Natural killer cell (primary cell): ENCODE data around the gene DEFB132. TPM values are rescaled to one million over a fixed set of nuclear protein-coding genes. Genes with fewer than 3 reads are reported as not detected.

Experiments used
- ATAC-seq, 3 donors: fragments of 150-1000 bp in 2 of 3; fragments of 200-7000 bp in 1 of 3; cut with Tn5 transposase; 1 replicate in 1 of 3; 2 replicates in 2 of 3; pipeline ENCODE4 v1.10.0; 2021; ENCODE audit warnings: mild to moderate bottlenecking in 2 of 3, moderate library complexity in 2 of 3
- DNase-seq, 2 donors: peaks; one replicate each; pipeline versions ENCODE4 v3.0.0 to v3.0.0-alpha.2; 2013 to 2021; ENCODE audit warnings: mixed read lengths in 1 of 2
- H3K27ac ChIP-seq: one replicate; pipeline ENCODE4 v1.5.1; 2013; ENCODE audit warnings: mild to moderate bottlenecking, low read length
- H3K27me3 ChIP-seq: one replicate; pipeline ENCODE4 v1.6.1; 2013; ENCODE audit warnings: low read length; ENCODE audit not compliant: control insufficient read depth, insufficient read depth
- H3K36me3 ChIP-seq: one replicate; pipeline ENCODE4 v1.6.1; 2013; ENCODE audit warnings: low read length; ENCODE audit not compliant: control insufficient read depth, insufficient read depth
- H3K4me1 ChIP-seq: one replicate; pipeline ENCODE4 v1.6.1; 2013; ENCODE audit warnings: low read length; ENCODE audit not compliant: control insufficient read depth, insufficient read depth
- H3K4me3 ChIP-seq: one replicate; pipeline ENCODE4 v1.5.1; 2013; ENCODE audit warnings: low read length
- H3K9me3 ChIP-seq: one replicate; pipeline ENCODE4 v1.6.1; 2013; ENCODE audit warnings: low read length; ENCODE audit not compliant: control insufficient read depth, insufficient read depth
- H3K27ac Mint-ChIP-seq, 2 donors: one replicate each; pipeline ENCODE4 v1.8.0; 2022; ENCODE audit warnings: mild to moderate bottlenecking in 2 of 2, mixed read lengths in 2 of 2, moderate library complexity in 1 of 2
- H3K27me3 Mint-ChIP-seq, 2 donors: one replicate each; pipeline ENCODE4 v1.8.0; 2022; ENCODE audit warnings: low read depth in 2 of 2, mixed read lengths in 2 of 2
- H3K36me3 Mint-ChIP-seq: one replicate; pipeline ENCODE4 v1.8.0; 2022; ENCODE audit warnings: mixed read lengths
- H3K4me1 Mint-ChIP-seq, 2 donors: one replicate each; pipeline ENCODE4 v1.8.0; 2022; ENCODE audit warnings: mixed read lengths in 2 of 2
- H3K4me3 Mint-ChIP-seq: one replicate; pipeline ENCODE4 v1.8.0; 2022; ENCODE audit warnings: mild to moderate bottlenecking, moderate library complexity, mixed read lengths
- H3K9me3 Mint-ChIP-seq, 2 donors: one replicate each; pipeline ENCODE4 v1.8.0; 2022; ENCODE audit warnings: mixed read lengths in 2 of 2
- WGBS: methylation state at CpG from one replicate; pipeline ENCODE4 v1.1.7; 2013; ENCODE audit warnings: missing lambda C conversion rate; ENCODE audit not compliant: insufficient coverage; 5-methylcytosine and 5-hydroxymethylcytosine counted together
- intact Hi-C: fragments of 100-400 bp; cut with micrococcal nuclease; formaldehyde crosslinking; loops from one replicate; pipeline ENCODE4 v1.14.2; 2022
- total RNA-seq, 4 donors: library from RNA; stranded (reverse); fragments of 120-200 nt in 1 of 4; gene quantifications; one replicate each; pipeline versions ENCODE4 v1.2.3 to v1.2.4, GENCODE V29; 2013 to 2022
- TF ChIP-seq, protein P1 (sequence below): fragments of 200-600 bp; IDR thresholded peaks from one replicate; pipeline ENCODE4 v1.8.0; 2022; ENCODE audit warnings: antibody characterized with exemption

Gene DEFB132
- total RNA-seq, 3 donors from 2014 or later (not counting 1 experiment from before 2014, with no cell fraction given), result not detected

DNA sequence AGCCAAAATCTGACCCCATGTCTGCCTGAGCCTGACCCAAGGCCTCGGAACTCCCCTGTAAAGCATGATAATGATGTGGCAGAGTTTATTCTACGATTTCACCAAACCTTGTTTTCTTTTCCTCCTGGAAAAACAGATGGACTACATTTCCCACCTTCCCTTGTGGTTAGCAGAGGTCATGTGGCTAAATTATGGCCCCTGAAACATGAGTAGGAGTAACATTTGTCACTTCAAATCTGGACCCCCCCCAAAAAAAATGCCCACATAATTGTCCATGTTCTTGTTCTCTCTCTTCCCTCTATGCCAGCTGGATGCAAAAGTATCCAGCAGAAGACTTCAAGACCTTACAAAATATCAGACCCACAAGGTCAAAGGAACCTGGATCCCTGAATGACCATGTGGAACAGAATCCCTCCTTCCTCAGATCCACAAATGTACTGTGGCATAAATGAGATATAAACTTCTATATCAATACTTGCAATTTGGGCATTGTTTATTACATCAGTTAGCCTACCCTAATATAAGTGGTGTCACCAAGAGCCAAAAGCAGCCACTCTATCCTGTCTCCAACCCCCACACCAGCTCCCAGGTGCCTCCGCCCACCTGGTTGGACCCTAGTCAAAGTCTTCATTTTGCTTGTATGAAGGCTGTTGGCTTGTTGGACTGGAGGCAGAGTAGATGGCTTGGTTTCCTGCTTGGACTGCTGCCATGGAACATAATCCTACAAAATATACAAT lies 31.6 kb downstream of the DEFB132 start:
- H3K27ac Mint-ChIP-seq, result no peak overlapping the region
- H3K36me3 ChIP-seq, result no peaks in the 10 kb centered on the region
- H3K27ac ChIP-seq, result no peak overlapping the region
- peaks cover 7 to 11% of the 10 kb centered on the region in 2 donors for H3K4me1 Mint-ChIP-seq
- H3K27me3 ChIP-seq, result no peaks in the 10 kb centered on the region
- no peak overlapping the region for H3K4me3 Mint-ChIP-seq
- no peaks in the 10 kb centered on the region for H3K9me3 ChIP-seq
- no peak for DNase-seq
- intact Hi-C loops, result no loop called here
- TF ChIP-seq, protein P1, sequence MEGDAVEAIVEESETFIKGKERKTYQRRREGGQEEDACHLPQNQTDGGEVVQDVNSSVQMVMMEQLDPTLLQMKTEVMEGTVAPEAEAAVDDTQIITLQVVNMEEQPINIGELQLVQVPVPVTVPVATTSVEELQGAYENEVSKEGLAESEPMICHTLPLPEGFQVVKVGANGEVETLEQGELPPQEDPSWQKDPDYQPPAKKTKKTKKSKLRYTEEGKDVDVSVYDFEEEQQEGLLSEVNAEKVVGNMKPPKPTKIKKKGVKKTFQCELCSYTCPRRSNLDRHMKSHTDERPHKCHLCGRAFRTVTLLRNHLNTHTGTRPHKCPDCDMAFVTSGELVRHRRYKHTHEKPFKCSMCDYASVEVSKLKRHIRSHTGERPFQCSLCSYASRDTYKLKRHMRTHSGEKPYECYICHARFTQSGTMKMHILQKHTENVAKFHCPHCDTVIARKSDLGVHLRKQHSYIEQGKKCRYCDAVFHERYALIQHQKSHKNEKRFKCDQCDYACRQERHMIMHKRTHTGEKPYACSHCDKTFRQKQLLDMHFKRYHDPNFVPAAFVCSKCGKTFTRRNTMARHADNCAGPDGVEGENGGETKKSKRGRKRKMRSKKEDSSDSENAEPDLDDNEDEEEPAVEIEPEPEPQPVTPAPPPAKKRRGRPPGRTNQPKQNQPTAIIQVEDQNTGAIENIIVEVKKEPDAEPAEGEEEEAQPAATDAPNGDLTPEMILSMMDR, result no peak
- H3K4me3 ChIP-seq, result no peak overlapping the region
- no peaks in the 10 kb centered on the region for H3K36me3 Mint-ChIP-seq
- H3K4me1 ChIP-seq, result peaks cover 17% of the 10 kb centered on the region
- H3K9me3 Mint-ChIP-seq, result no peaks in the 10 kb centered on the region
- no peaks in the 10 kb centered on the region for H3K27me3 Mint-ChIP-seq
- no peak for ATAC-seq
- WGBS, result 100% methylated on average over 2 of the region's 3 CpGs

DNA sequence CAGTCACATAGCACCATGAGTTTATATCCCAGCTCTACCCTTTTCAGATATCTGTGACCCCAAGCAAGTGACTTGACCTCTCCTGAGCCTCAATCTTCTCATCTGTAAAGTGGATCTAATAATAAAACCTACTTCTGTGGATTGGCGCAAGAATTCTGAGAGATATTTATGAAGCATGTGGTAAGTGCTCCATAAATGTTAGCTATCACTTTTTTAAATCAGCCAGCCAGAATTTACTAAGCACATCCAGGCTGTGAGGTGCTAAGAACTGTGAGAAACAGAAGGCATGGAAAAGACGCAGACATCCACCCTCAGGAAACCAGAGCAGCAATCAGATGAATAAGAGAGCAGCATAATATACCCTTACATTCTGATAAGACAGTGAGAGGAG lies 32.2 kb downstream of the DEFB132 start:
- DNase-seq (no peak), ATAC-seq (no peak)
- no peak overlapping the region for H3K27ac Mint-ChIP-seq
- H3K4me1 Mint-ChIP-seq, result peaks cover 7 to 11% of the 10 kb centered on the region in 2 donors
- intact Hi-C loops, result no loop called here
- Histone ChIP-seq H3K4me1 (peaks cover 17% of the 10 kb centered on the region), H3K4me3 (peak overlapping the region; percentile 48), H3K9me3 (no peaks in the 10 kb centered on the region), H3K36me3 (no peaks in the 10 kb centered on the region), H3K27me3 (no peaks in the 10 kb centered on the region), H3K27ac (peak overlapping the region; percentile 10)
- H3K36me3 Mint-ChIP-seq, result no peaks in the 10 kb centered on the region
- H3K27me3 Mint-ChIP-seq, result no peaks in the 10 kb centered on the region
- no CpG with 5 or more reads among the region's 2 CpGs for WGBS
- H3K9me3 Mint-ChIP-seq, result no peaks in the 10 kb centered on the region
- TF ChIP-seq, protein P1, result no peak
- H3K4me3 Mint-ChIP-seq, result no peak overlapping the region

DNA sequence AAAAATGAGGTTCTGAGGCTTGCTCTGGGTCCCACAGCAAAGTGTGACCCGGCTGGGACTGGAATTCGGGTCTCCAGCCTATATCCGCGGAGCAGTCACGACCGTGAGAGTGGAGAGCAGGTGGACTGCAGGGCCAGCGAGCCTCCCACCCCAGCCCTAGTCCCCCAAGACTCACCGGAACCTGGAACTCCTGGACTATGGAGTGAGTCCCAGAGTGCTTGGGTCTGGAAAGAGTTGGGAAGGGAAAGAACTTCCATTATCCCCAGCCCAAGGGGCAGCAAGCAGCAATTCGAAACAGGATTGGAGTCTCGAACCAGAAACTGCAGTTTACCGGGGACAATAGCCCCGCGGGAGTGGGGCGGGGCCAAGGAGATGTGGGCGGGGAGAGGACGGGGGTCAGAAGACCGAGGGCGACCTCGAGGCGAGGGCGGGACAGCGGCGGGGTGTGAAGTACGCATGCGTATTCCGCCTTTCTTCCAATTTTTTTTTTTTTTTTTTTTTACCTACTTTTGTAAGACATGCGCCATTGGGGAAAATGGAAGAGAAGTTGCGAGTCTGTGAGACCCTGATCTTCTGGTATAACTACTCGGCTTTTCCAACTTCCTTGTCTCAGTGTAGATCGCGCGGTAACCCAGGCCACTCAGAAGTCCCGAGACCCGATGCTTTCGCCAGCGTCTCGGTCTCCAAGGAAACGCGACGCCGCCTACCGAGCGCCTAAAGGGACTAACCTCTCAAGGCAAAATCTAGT lies 32.7 kb downstream of the DEFB132 start, which contains the start of gene C20orf96:
TSS of gene C20orf96 (minus strand) at position 667 of the 748 bp plus-strand sequence. CDS start at position 527, 140 bp downstream.
- H3K4me1 Mint-ChIP-seq, result peaks cover 7 to 11% of the 10 kb centered on the region in 2 donors
- DNase-seq (peak; percentile 80 to 91), ATAC-seq (peak; percentile 95 to 97 (median 97))
- under 1% methylated on average over 39 of the region's 43 CpGs for WGBS
- no peaks in the 10 kb centered on the region for H3K27me3 Mint-ChIP-seq
- no peaks in the 10 kb centered on the region for H3K36me3 Mint-ChIP-seq
- H3K4me3 Mint-ChIP-seq, result no peak within 1 kb of the TSS
- Histone ChIP-seq H3K36me3 (no peaks in the 10 kb centered on the region), H3K27me3 (no peaks in the 10 kb centered on the region), H3K27ac (peak within 1 kb of the TSS; percentile 10), H3K9me3 (no peaks in the 10 kb centered on the region), H3K4me3 (peak within 1 kb of the TSS; percentile 48), H3K4me1 (peaks cover 17% of the 10 kb centered on the region)
- intact Hi-C loops, result no loop called here
- TF ChIP-seq, protein P1, result no peak
- no peaks in the 10 kb centered on the region for H3K9me3 Mint-ChIP-seq
- no peak within 1 kb of the TSS for H3K27ac Mint-ChIP-seq
